Lower lobe of right lung (tissue), 2 donors: Measurements from ENCODE around the gene LRRC4. TPM values are rescaled to one million over a fixed set of nuclear protein-coding genes. Genes with fewer than 3 reads are reported as not detected.

Experiments used
- ATAC-seq, 2 donors: fragments of 200-7000 bp; cut with Tn5 transposase; one replicate each; pipeline ENCODE4 v1.9.1; 2020 to 2022; ENCODE audit warnings: mild to moderate bottlenecking in 2 of 2, moderate library complexity in 2 of 2
- DNase-seq: peaks from one replicate; pipeline ENCODE4 v3.0.0-alpha.2; 2020
- H3K27ac ChIP-seq: fragments of 200-600 bp; one replicate; pipeline ENCODE4 v1.8.0; 2022
- H3K27me3 ChIP-seq: fragments of 200-600 bp; one replicate; pipeline ENCODE4 v1.8.0; 2022; ENCODE audit warnings: low read depth
- H3K36me3 ChIP-seq: fragments of 200-600 bp; one replicate; pipeline ENCODE4 v1.8.0; 2022; ENCODE audit warnings: mild to moderate bottlenecking
- H3K4me1 ChIP-seq: fragments of 200-600 bp; one replicate; pipeline ENCODE4 v1.8.0; 2022
- H3K4me3 ChIP-seq: fragments of 200-600 bp; one replicate; pipeline ENCODE4 v1.8.0; 2022; ENCODE audit warnings: mild to moderate bottlenecking
- H3K9me3 ChIP-seq: fragments of 200-600 bp; one replicate; pipeline ENCODE4 v1.8.0; 2022
- intact Hi-C: fragments of 100-400 bp; cut with DNase I; formaldehyde crosslinking; loops from one replicate; pipeline ENCODE4 v1.11.0; 2022
- total RNA-seq: library from RNA; stranded (reverse); fragmentation: NEBNext Ultra II Directional; extraction: Animal tissue kit (Norgen Biotek cat#: 25700); gene quantifications from one replicate; pipeline ENCODE4 v1.2.1, GENCODE V29; 2021
- TF ChIP-seq, protein P1 (sequence below): fragments of 200-600 bp; IDR thresholded peaks from one replicate; pipeline ENCODE4 v1.8.0; 2022; ENCODE audit warnings: antibody characterized with exemption, mild to moderate bottlenecking
- donor health status: DM: no; HTN: yes; CAD: no; lungs with severe emphysema.

LRRC4 gene
- total RNA-seq, 1 donor from 2014 or later = 12.8 TPM

DNA sequence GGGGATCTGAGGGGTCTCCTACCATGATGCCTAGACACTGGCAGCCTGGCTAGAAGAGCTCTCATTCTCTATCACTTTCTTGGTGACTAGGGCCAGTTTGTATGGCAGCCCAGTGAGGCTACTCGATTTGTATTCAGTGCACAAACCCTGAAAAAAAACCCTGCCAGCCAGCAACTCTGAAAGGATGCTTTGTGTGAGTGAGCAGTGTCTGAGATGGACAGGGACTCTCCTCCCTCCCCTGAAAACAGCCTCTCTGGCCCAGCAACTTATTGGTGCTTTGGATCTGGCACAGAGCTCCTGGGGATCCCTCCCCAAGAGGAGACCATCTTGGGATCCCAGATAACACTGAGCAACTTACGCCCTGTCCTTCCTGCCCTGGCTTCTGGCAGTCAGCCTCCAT lies 10.8 kb upstream of the LRRC4 start:
- no peaks in the 10 kb centered on the region for H3K9me3 ChIP-seq
- ATAC-seq (no peak), DNase-seq (no peak)
- no peak overlapping the region for H3K4me3 ChIP-seq
- H3K27me3 ChIP-seq = no peaks in the 10 kb centered on the region
- H3K36me3 ChIP-seq = no peaks in the 10 kb centered on the region
- TF ChIP-seq, protein P1, sequence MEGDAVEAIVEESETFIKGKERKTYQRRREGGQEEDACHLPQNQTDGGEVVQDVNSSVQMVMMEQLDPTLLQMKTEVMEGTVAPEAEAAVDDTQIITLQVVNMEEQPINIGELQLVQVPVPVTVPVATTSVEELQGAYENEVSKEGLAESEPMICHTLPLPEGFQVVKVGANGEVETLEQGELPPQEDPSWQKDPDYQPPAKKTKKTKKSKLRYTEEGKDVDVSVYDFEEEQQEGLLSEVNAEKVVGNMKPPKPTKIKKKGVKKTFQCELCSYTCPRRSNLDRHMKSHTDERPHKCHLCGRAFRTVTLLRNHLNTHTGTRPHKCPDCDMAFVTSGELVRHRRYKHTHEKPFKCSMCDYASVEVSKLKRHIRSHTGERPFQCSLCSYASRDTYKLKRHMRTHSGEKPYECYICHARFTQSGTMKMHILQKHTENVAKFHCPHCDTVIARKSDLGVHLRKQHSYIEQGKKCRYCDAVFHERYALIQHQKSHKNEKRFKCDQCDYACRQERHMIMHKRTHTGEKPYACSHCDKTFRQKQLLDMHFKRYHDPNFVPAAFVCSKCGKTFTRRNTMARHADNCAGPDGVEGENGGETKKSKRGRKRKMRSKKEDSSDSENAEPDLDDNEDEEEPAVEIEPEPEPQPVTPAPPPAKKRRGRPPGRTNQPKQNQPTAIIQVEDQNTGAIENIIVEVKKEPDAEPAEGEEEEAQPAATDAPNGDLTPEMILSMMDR = no peak
- no peak overlapping the region for H3K27ac ChIP-seq
- intact Hi-C loops = no loop called here
- no peaks in the 10 kb centered on the region for H3K4me1 ChIP-seq

DNA sequence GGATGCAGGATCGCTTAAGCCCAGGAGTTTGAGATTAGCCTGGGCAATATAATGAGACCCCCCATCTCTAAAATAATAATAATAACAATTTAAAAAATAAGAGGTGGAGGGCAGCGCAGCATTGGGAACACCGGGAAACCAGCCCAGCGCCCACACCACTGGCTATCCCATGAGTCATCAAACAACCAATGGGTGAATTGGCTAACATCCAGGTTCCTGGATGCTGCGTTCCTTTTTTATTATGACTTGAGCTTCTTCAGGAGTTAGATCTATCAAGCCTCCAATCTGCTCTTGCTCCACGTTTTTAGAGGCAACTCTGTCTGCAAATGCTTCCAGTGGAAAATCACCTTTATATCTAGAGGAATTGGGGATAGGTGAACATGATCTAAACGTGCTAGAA lies 10.0 kb upstream of the LRRC4 start:
- Histone ChIP-seq H3K4me1 (no peaks in the 10 kb centered on the region), H3K27ac (no peak overlapping the region), H3K36me3 (no peaks in the 10 kb centered on the region), H3K27me3 (no peaks in the 10 kb centered on the region), H3K9me3 (no peaks in the 10 kb centered on the region), H3K4me3 (no peak overlapping the region)
- DNase-seq (no peak), ATAC-seq (no peak)
- intact Hi-C loops = no loop called here
- TF ChIP-seq, protein P1 = no peak

DNA sequence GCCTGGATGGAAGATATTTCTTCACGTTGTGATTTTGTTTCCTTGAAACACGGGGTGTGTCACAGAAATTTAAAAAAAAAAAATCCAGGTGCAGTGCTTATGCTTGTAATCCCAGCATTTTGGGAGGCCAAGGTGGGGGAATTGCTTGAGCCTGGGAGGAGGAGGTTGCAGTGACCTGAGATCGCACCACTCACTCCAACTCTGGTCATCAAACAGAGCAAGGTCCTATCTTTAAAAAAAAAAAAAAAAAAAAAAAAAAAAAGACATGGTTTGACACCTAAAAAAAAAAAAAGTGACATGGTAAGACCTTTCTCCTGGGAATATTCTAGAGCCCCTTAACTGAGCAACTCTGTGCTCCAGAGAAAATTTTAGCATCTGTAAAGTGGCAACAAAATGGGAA lies 9.0 kb upstream of the LRRC4 start:
- ATAC-seq (no peak), DNase-seq (no peak)
- TF ChIP-seq, protein P1 = no peak
- Histone ChIP-seq H3K4me1 (no peaks in the 10 kb centered on the region), H3K36me3 (no peaks in the 10 kb centered on the region), H3K4me3 (no peak overlapping the region), H3K9me3 (no peaks in the 10 kb centered on the region), H3K27me3 (no peaks in the 10 kb centered on the region), H3K27ac (no peak overlapping the region)
- intact Hi-C loops = no loop called here

DNA sequence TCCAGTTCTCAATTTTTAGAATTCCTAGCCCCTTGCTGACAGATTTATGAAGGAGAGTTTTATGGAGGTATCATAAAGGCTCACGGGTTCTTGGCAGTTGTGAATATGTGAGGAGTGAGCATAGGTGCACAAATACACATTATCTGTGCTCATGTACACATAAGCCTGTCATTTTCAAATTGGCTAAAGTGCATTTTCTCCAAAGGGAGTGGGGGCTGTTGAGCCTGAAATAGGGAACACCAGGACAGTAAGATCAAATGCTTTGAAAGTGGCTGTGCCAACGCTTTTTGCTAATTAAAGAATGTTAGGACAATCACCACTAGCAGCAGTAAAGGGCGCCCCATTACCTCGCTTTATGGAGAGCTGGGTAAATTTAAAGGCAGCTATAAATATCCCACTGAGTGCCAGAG lies 8.3 kb upstream of the LRRC4 start:
- H3K27me3 ChIP-seq = no peaks in the 10 kb centered on the region
- ATAC-seq (no peak), DNase-seq (no peak)
- intact Hi-C loops = no loop called here
- no peaks in the 10 kb centered on the region for H3K36me3 ChIP-seq
- H3K4me1 ChIP-seq = no peaks in the 10 kb centered on the region
- TF ChIP-seq, protein P1 = no peak
- H3K9me3 ChIP-seq = no peaks in the 10 kb centered on the region
- no peak overlapping the region for H3K27ac ChIP-seq
- H3K4me3 ChIP-seq = no peak overlapping the region

DNA sequence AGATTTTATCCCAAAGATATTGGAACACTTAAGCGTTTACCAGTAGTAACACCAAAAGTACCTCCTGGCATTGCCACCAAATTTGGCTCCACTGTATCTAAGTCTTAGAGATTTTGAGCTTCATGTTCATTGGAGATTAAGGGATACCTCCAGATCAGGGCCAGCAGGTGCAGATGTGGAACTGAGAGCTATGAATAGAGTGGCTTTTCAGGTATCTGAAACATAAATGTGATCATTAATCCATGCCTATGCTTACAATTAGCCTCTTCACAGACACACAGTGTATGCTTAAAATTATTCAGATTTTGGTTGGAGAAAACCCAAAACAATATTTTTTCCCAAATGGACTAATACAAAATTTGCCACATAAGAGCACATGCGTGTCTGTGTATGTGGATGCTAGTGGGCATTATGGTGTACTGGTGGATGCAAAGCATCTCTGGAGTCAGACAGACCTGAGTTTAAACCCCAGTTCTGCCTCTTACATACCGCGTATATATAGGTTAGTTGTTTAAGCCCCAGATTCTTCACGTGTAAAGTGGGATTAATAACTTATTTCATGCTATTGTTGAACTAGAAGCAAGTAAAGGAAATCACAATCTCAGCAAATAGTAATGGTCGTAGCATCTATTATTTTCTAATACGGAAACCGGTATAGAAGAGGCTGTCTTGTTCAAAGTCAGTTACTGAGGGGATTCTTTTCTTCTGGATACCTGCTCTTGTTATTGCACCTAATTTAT lies 6.8 kb upstream of the LRRC4 start:
- Histone ChIP-seq H3K9me3 (no peaks in the 10 kb centered on the region), H3K4me3 (no peak overlapping the region), H3K4me1 (peaks cover 3% of the 10 kb centered on the region), H3K27me3 (no peaks in the 10 kb centered on the region), H3K36me3 (no peaks in the 10 kb centered on the region), H3K27ac (no peak overlapping the region)
- DNase-seq (no peak), ATAC-seq (no peak)
- TF ChIP-seq, protein P1 = no peak
- intact Hi-C loops = no loop called here
